ENCODE results near the gene COG1.

Gene COG1

GRCh38 chr17:73214851-73215250 is 22.0 kb downstream of the COG1 start:
- TF ChIP-seq, protein P1, sequence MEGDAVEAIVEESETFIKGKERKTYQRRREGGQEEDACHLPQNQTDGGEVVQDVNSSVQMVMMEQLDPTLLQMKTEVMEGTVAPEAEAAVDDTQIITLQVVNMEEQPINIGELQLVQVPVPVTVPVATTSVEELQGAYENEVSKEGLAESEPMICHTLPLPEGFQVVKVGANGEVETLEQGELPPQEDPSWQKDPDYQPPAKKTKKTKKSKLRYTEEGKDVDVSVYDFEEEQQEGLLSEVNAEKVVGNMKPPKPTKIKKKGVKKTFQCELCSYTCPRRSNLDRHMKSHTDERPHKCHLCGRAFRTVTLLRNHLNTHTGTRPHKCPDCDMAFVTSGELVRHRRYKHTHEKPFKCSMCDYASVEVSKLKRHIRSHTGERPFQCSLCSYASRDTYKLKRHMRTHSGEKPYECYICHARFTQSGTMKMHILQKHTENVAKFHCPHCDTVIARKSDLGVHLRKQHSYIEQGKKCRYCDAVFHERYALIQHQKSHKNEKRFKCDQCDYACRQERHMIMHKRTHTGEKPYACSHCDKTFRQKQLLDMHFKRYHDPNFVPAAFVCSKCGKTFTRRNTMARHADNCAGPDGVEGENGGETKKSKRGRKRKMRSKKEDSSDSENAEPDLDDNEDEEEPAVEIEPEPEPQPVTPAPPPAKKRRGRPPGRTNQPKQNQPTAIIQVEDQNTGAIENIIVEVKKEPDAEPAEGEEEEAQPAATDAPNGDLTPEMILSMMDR (conservative IDR thresholded peaks at IDR 0.05) = no peak
- peak overlapping the region; percentile 26; the same call in 1 of the 2 replicates for H3K27ac ChIP-seq

DNA sequence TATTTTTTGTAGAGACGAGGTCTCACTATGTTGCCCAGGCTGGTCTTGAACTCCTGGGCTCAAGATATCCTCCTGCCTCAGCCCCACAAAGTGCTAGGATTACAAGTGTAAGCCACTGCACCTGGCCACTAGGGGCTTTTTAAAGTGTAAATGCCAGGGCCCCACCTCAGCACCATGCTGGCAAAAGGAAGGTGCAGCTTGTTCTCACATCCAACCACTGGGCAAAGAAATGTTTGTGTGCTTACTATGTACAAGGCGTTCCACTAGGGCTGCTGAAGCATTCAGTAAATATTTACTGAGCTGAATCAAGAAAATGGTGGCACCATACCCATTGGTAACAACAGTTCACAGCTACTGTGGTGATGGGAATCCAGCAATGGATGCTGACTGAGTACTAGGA is 22.6 kb downstream of the COG1 start:
- TF ChIP-seq, protein P1 (conservative IDR thresholded peaks at IDR 0.05) = peak; percentile 41; the same call in 1 of the 2 replicates
- peak overlapping the region; percentile 26 for H3K27ac ChIP-seq

GRCh38 chr17:73223626-73224230 is 30.9 kb downstream of the COG1 start:
- no peak overlapping the region for H3K27ac ChIP-seq
- TF ChIP-seq, protein P1 (conservative IDR thresholded peaks at IDR 0.05) = no peak

DNA sequence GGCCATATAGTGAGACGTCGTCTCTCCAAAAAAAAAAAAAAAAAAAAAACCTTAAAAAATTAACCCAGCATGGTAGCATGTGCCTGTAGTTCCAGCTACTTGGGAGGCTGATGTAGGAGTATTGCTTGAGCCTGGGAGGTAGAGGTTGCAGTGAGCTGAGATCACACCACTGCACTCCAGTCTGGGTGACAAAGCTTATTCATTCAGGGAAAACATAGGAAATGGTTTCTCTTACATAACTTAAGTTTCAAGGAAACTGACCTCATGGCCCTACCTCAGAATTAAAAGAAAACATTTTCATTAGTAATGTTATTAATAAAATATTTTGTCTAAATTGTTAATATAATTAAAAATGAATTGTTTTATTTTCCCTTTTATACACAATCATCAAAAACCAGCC is 31.4 kb downstream of the COG1 start:
- H3K27ac ChIP-seq = no peak overlapping the region
- TF ChIP-seq, protein P1 (conservative IDR thresholded peaks at IDR 0.05) = no peak

DNA sequence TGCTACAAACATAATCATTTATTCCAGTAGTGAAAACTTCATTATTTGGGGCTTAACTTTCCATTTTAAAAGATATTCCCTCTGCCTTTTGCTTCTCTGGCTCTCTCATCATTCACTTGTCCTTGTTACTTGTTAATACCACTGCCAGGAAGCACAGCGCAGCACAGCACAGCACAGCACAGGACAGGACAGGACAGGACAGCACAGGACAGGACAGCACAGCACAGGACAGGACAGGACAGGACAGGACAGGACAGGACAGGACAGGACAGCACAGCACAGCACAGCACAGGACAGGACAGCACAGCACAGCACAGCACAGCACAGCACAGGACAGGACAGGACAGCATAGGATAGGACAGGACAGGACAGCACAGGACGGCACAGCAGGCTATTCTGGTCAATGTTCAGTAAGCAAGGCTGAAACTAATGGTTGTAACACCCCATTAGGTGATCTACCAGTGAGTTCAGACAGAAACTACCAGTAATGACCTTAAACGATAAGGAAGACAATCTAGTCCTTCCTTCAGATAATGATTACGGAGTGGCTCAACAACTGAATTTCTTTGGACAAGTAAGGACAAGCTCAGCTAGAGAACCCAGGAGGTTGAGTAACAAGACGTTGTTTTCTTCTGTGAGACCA is 31.9 kb downstream of the COG1 start:
- no peak overlapping the region for H3K27ac ChIP-seq
- TF ChIP-seq, protein P1 (conservative IDR thresholded peaks at IDR 0.05) = no peak

GRCh38 chr17:73226556-73227172 is 33.8 kb downstream of the COG1 start:
- TF ChIP-seq, protein P1 (conservative IDR thresholded peaks at IDR 0.05) = no peak
- no peak overlapping the region for H3K27ac ChIP-seq

GRCh38 chr17:73227379-73227778 is 34.5 kb downstream of the COG1 start:
- H3K27ac ChIP-seq = no peak overlapping the region
- TF ChIP-seq, protein P1 (conservative IDR thresholded peaks at IDR 0.05) = no peak

All from VCaP (cell line).